Hepatocyte (in vitro differentiated cells): ENCODE results near the gene POLR1C.

ENCODE experiments used
- EZH2 ChIP-seq: fragments of 200-600 bp; sonication (generic); IDR thresholded peaks from 2 replicates; pipeline ENCODE4 v1.6.1; 2016; ENCODE audit warnings: antibody characterized with exemption, mild to moderate bottlenecking, borderline replicate concordance
- TF ChIP-seq, protein P1 (sequence below): fragments of 200-600 bp; sonication (generic); IDR thresholded peaks from 2 replicates; pipeline ENCODE4 v1.5.1; 2016; ENCODE audit warnings: antibody characterized with exemption, mild to moderate bottlenecking; ENCODE audit not compliant: poor library complexity

DNA sequence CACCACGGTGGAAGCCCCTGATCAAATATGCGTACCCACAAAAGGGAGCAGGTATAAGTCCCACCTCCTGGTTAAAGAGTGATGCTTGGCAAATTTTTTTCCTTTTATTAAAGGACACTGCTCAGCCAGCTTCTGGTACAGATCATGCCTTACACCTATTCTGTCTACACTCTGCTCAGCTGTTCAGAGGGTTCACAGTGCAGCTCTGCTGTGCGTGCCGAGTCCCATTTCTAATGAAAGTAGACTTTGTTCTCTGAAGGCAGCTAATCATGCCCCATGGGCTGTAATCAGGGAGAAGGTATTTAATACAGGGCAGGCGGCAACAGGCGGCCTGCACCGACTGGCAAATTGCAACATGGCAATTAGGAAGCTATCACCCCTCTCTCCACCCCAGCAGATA lies 23.1 kb upstream of the POLR1C start:
- TF ChIP-seq, protein P1, sequence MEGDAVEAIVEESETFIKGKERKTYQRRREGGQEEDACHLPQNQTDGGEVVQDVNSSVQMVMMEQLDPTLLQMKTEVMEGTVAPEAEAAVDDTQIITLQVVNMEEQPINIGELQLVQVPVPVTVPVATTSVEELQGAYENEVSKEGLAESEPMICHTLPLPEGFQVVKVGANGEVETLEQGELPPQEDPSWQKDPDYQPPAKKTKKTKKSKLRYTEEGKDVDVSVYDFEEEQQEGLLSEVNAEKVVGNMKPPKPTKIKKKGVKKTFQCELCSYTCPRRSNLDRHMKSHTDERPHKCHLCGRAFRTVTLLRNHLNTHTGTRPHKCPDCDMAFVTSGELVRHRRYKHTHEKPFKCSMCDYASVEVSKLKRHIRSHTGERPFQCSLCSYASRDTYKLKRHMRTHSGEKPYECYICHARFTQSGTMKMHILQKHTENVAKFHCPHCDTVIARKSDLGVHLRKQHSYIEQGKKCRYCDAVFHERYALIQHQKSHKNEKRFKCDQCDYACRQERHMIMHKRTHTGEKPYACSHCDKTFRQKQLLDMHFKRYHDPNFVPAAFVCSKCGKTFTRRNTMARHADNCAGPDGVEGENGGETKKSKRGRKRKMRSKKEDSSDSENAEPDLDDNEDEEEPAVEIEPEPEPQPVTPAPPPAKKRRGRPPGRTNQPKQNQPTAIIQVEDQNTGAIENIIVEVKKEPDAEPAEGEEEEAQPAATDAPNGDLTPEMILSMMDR, result no peak
- no peak for TF ChIP-seq EZH2
